Superior temporal gyrus (tissue), 1 donor: Measurements from ENCODE around the gene B3GNT9.
A peak's percentile ranks its signal among the peaks of the same experiment; 100 is the strongest.

Source experiments
- DNase-seq: peaks from one replicate; pipeline ENCODE4 v3.0.0-alpha.2; 2016; ENCODE audit errors: extremely low spot score

Gene B3GNT9

DNA sequence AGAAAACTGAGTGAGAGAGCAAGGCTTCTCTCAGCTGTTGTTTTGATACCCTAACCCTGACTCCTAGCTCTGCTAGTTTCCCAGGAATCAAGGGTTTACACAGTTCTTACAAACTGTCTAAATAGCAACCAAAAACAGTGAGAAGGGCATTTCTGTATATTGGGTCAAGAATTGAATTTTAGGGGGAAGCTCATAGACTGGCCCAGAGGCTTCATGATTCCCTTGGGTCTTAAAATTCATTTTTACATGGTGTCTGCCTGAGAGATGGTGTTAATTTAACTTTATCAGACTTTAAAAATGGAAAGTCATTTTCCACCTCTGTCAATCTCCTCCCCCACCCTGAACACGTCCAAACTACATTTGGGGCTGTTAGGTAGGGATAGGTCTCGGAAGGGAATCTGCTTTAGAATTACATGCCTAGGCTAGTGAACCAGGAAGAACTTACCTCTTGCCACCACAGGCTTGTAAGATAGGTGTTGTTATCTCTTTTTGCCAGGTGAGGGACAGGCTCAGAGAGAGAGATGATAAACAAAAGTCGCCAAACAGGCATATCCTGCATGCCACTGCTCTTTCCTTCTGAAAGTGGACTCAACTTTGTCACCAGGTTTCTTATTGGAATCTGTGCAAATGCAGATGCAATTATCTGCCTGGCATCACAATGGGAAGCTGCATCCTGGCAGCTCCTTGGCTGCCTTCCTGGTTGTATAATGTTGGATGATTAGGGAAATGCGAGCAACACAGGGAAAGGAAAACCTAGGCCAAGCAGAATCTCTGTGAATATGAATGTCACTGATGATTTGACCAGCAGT, 38.0 kb downstream of the B3GNT9 start:
- DNase-seq = peak; percentile 36

DNA sequence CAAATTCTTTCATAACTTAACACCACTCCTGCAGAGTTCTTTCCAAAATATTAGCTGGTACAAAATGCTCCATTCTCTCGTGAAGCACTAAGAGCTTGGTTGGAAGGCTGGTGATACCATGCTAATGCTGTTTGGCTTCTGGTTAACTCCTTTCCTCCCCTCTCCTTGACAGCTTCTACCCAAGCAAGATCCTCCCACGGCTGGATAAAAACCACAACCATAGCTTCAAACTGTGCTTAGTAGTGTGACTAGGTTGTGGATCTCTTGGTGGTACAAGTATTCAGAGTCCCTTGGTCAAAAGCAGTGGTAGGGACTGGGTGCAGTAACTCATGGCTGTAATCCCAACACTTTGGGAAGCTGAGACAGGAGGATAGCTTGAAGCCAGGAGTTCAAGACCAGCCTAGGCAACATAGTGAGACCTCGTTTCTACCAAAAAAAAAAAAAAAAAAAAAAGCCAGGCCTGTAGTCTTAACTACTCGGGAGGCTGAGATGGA, 38.8 kb downstream of the B3GNT9 start:
- DNase-seq = no peak

DNA sequence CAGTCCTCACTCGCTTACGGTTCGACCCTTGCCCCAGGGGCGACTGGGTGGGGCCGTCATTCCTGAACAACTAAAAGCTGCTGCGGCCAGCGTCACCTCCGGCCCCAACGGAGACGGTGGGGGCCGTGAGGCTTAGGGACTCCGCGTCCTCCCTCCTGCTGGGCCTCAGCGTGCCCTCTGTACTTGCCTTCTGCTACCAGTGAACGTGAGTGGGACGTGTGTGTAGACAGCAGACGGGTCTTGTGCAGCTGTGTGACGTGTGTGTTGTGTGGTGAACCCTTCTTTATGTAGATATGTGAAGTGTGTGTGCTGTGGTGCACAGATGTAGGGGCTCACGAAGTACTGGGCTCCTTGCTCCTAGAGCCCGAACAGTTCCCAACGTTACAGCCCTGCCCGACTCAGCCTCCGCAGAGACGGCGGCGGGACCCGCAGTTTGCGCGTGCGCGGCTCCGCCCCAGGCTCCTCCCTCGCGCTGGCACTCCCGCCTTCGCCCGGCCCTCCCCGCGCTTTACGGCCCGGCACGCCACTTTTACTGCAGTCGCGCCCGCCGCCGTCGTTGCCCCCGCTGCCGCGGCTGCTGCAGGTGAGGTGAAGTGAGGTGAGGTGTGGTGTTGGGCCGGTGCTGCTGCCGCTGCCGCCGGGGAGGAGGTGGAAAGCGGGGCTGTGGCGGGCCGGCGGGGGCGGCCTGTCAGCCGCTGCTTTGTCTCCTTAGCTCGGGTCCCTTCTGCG, 41.2 kb downstream of the B3GNT9 start, which contains the start of gene PHAF1:
Gene PHAF1, plus strand, starts transcription at position 535 of the 729 bp plus-strand sequence. CDS start 235 bp downstream, outside the sequence.
- DNase-seq = peak; percentile 95

DNA sequence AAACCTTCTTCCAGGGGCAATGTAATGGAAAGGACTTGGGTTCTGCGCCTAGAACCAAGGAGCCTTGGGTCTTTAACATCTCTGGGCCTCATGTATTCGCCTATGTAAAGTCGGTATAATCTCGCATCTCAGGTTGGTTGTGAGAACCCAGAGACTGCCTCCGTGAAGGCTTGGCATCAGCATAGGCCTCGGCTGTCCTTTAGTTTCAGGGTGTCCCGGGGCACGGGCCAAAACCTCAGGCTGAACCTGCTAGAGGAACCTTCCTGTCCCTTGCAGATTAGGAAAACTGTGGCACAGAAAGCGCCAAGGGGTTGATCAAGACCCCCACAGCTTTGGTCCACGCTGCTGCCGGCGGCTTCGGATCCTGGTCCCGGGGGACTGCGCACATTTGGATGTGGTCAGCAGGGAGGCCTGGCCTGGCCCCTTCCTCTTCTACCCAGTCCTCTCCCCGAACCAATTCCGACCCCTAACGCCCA, 41.8 kb downstream of the B3GNT9 start:
- no peak for DNase-seq

DNA sequence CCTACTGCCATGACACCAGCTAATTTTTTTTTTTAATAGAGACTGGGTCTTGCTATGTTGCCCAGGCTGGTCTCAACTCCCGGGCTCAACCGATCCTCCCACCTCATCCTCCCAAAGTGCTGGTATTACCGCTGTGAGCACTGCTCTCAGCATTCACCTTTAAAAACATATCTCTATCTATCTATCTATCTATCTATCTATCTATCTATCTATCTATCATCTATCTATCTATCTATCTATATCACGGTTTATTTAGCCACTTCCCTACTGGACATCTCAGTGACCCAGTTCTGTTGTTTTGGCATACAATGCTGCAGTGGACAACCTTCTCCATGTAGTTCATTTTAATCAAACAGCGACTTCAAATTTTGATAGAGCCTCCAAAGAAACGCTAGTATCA, 42.3 kb downstream of the B3GNT9 start:
- DNase-seq = no peak

DNA sequence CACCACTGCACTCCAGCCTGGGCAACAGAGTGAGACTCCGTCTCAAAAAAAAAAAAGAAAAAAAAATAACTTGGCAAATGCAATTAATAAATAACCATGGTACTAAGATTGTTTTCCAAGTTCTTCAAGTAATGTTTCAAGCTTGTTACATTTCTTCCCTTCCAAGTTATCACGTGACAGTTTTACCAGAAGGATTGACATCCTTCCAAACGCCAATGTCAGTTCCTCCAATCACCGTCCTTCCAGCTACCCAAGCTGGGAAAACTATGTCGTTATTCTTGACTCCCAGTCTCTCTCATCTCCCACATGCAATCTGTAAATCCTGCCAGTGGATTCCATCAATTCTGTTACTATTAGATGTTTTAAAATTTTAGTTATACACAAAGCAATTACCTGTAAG, 44.9 kb downstream of the B3GNT9 start:
- no peak for DNase-seq

DNA sequence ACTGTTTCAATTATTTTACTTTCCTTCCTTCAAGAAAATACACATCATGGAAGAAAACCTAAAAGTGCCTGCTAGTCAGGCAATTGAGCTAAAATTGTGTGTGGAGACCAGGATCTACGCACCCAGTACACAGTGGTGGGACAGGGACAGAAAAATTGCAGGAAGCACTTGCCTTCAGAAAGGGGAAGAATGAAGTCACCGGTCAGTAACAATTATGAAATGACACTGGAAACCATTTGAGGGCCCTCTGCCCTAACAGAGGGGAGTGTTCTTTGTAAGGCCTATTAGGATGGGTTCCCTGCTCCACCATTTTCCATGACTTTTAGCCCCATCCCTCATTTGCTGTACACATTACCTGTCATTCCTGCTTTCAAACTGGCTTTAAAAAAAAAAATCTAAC, 45.6 kb downstream of the B3GNT9 start:
- no peak for DNase-seq

DNA sequence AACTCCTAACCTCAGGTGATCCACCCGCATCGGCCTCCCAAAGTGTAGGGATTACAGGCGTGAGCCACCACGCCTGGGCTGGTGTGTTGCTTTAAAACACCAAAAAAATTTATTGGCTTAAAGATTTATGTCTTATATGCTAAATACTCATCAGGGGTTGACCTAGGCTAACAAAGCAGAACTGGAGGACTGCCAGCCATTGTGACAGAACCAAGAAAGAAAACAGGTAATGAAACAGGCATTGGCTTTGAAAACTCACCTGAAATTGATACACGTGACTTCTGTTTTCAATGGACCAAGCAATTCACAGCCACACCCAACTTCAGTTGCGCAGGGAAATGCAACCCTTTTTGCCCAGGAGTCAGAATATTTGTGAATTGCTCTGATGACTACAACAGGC, 46.0 kb downstream of the B3GNT9 start:
- no peak for DNase-seq

DNA sequence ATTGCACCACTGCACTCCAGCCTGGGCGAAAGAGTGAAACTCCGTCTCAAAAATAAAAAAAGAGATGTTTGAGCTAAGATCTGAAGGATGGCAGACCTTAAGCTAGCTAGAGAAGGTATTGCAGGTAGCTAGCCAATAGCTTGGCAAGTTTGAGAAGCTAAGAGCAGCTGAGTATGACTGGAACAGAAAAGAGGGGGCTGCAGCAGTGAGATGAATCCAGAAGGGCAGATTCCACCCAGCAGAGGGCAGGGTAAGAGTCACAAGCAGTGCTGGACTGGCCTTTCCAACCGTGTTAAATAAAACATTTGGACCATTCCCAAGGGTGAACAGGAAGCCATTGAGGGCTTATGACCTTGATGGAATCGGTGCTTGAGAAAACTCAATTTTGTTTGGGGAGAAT, 46.7 kb downstream of the B3GNT9 start:
- peak; percentile 35 for DNase-seq

DNA sequence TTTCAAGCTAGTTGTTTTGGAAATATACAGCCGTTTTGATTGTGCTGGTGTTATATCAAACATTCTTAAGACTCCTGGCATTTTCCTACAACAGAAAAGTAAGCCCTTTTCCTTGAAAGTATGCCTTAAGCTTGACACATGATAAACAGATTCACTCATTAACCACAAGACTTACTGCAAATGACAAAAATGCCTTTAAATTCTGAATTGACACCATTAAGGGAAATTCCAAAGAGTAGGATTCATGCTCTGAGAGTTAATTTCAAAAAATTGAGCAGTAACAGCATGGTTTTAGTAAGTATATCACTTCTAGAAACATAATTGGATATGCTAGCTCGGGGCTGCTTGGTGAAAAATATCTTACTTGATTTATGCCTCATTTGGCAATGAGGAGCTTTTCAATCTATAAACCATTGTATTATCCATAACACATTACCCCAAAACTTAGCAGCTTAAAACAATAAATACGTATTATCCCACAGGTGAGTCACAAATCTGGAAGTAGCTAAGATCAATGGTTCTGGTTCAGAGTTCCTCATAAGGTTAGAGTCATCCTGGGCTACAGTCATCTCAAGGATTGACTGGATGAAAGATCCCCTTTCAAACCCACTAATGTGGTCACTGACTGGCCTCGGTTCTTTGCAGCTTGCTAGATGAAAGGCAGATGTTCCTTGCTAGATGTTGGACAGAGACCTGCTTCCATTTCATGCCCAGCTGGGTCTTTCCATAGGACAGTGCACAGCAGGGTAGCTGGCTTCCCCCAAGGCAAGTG, 49.3 kb downstream of the B3GNT9 start:
- no peak for DNase-seq

DNA sequence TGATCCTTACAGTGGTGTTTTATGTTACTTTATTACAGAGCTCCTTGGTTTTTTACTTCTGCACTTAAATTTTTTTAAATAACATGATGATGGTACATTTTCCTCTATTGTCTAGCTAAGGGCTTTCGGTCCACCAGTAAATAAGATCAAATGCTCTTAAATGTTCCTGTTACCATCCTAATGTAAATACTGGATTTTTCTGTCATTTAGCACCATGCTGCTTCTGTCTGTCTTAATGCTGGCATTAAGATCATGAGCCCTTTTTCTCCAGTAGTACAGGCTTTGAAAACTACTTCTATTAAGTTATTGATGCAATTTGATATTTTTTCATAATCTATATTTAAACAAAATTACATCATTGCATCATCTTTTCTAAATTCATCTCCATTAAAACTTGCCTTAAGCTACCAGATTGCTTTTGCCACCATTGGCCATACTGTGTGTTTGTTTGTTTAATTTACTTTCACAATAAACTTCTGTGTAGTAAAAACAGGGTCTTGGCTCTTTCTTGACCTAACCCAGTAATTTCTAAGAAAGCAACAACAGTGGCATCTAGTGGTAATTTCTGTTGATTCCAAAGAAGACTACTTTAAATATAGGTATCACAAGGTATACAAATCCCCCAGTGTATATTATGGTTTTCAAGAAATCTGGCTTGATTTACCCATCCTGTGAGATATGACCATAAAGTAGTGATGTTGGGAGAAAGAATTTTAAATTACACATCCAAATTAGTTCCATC, 50.1 kb downstream of the B3GNT9 start:
- DNase-seq = peak; percentile 83

DNA sequence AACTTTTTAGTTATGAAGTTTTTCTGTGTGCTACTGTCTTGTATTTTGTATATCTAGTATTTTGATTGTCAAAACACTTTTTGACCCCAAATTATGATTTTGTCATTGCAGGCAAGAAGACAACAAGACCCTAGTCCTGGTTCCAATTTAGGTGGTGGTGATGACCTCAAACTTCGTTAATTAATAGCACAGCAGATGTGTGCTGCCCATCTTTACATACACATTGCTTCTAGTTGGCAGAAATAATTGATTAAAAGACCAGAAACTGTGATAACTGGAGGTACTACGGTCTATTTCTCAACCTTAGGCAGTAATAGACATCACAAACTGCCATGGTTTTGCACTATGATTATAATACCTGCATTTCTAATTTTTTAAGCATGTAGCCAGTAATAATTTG, 52.2 kb downstream of the B3GNT9 start:
- no peak for DNase-seq
